Activated T-cell treated with anti-CD3 and anti-CD28 coated beads, Interleukin-2, amount 50 U/mL, for 4 hours (primary cell): Measurements from ENCODE around the gene CLEC16A. TPM values are rescaled to one million over a fixed set of nuclear protein-coding genes. Genes with fewer than 3 reads are reported as not detected.

Experiments
- ATAC-seq, 2 donors: fragments of 200-7000 bp; cut with Tn5 transposase; one replicate each; pipeline ENCODE4 v1.10.0; 2021
- DNase-seq: peaks from one replicate; pipeline ENCODE4 v3.0.0-alpha.2; 2020
- H3K27me3 Mint-ChIP-seq: one replicate; pipeline ENCODE4 v1.8.0; 2021; ENCODE audit warnings: low read depth, mixed read lengths
- H3K36me3 Mint-ChIP-seq: one replicate; pipeline ENCODE4 v1.8.0; 2022; ENCODE audit warnings: mixed read lengths; ENCODE audit not compliant: insufficient read depth
- H3K4me1 Mint-ChIP-seq: one replicate; pipeline ENCODE4 v1.8.0; 2021; ENCODE audit warnings: low read depth, mixed read lengths
- H3K4me3 Mint-ChIP-seq: one replicate; pipeline ENCODE4 v1.8.0; 2021; ENCODE audit warnings: mild to moderate bottlenecking, moderate library complexity, mixed read lengths
- H3K9me3 Mint-ChIP-seq: one replicate; pipeline ENCODE4 v1.8.0; 2021; ENCODE audit warnings: mixed read lengths
- total RNA-seq, 3 donors: library from RNA; stranded (reverse); gene quantifications; one replicate each; pipeline ENCODE4 v1.2.1, GENCODE V29; 2021

The CLEC16A gene
- total RNA-seq, 3 donors from 2014 or later = 25.2 to 26.4 (median 26.3) TPM

GRCh38 chr16:11010575-11011221 is 66.3 kb downstream of the CLEC16A start:
- Mint-ChIP-seq H3K4me1 (no peaks in the 10 kb centered on the region), H3K27me3 (no peaks in the 10 kb centered on the region), H3K36me3 (peaks cover 38% of the 10 kb centered on the region), H3K9me3 (no peaks in the 10 kb centered on the region), H3K4me3 (no peak overlapping the region)
- ATAC-seq = no peak
- no peak for DNase-seq

- Mint-ChIP-seq H3K9me3 (no peaks in the 10 kb centered on the region), H3K4me1 (no peaks in the 10 kb centered on the region), H3K4me3 (no peak overlapping the region), H3K27me3 (no peaks in the 10 kb centered on the region), H3K36me3 (peaks cover 38% of the 10 kb centered on the region)
- DNase-seq = no peak
- no peak for ATAC-seq
Measured at GRCh38 chr16:11011326-11011725, 67.0 kb downstream of the CLEC16A start.

GRCh38 chr16:11012841-11013240 is 68.5 kb downstream of the CLEC16A start:
- Mint-ChIP-seq H3K4me1 (peaks cover 5% of the 10 kb centered on the region), H3K36me3 (peaks cover 34% of the 10 kb centered on the region), H3K4me3 (no peak overlapping the region), H3K27me3 (no peaks in the 10 kb centered on the region), H3K9me3 (no peaks in the 10 kb centered on the region)
- DNase-seq = no peak
- ATAC-seq = no peak

- DNase-seq (no peak), ATAC-seq (no peak)
- Mint-ChIP-seq H3K36me3 (peaks cover 31% of the 10 kb centered on the region), H3K9me3 (no peaks in the 10 kb centered on the region), H3K27me3 (no peaks in the 10 kb centered on the region), H3K4me1 (peaks cover 5% of the 10 kb centered on the region), H3K4me3 (no peak overlapping the region)
Measured at GRCh38 chr16:11014136-11014535, 69.8 kb downstream of the CLEC16A start.

GRCh38 chr16:11015076-11015475 is 70.7 kb downstream of the CLEC16A start:
- H3K4me3 Mint-ChIP-seq = no peak overlapping the region
- H3K27me3 Mint-ChIP-seq = no peaks in the 10 kb centered on the region
- H3K4me1 Mint-ChIP-seq = peaks cover 5% of the 10 kb centered on the region
- no peak for DNase-seq
- ATAC-seq = no peak
- peaks cover 25% of the 10 kb centered on the region for H3K36me3 Mint-ChIP-seq
- H3K9me3 Mint-ChIP-seq = no peaks in the 10 kb centered on the region

GRCh38 chr16:11015607-11016006 is 71.2 kb downstream of the CLEC16A start:
- peaks cover 5% of the 10 kb centered on the region for H3K4me1 Mint-ChIP-seq
- H3K9me3 Mint-ChIP-seq = no peaks in the 10 kb centered on the region
- ATAC-seq = no peak
- H3K27me3 Mint-ChIP-seq = no peaks in the 10 kb centered on the region
- H3K4me3 Mint-ChIP-seq = no peak overlapping the region
- DNase-seq = no peak
- H3K36me3 Mint-ChIP-seq = peaks cover 24% of the 10 kb centered on the region

GRCh38 chr16:11016524-11016988 is 72.2 kb downstream of the CLEC16A start:
- H3K4me3 Mint-ChIP-seq = no peak overlapping the region
- H3K4me1 Mint-ChIP-seq = peaks cover 5% of the 10 kb centered on the region
- no peak for ATAC-seq
- H3K36me3 Mint-ChIP-seq = peaks cover 22% of the 10 kb centered on the region
- no peaks in the 10 kb centered on the region for H3K27me3 Mint-ChIP-seq
- H3K9me3 Mint-ChIP-seq = no peaks in the 10 kb centered on the region
- no peak for DNase-seq

- Mint-ChIP-seq H3K4me3 (no peak overlapping the region), H3K36me3 (peaks cover 25% of the 10 kb centered on the region), H3K27me3 (no peaks in the 10 kb centered on the region), H3K4me1 (peaks cover 5% of the 10 kb centered on the region), H3K9me3 (no peaks in the 10 kb centered on the region)
- ATAC-seq (peak; percentile 80 to 84), DNase-seq (peak; percentile 37)
Measured at GRCh38 chr16:11016993-11017392, 72.6 kb downstream of the CLEC16A start.

GRCh38 chr16:11017499-11017898 is 73.1 kb downstream of the CLEC16A start:
- ATAC-seq = no peak
- Mint-ChIP-seq H3K9me3 (no peaks in the 10 kb centered on the region), H3K4me1 (peaks cover 5% of the 10 kb centered on the region), H3K36me3 (peaks cover 25% of the 10 kb centered on the region), H3K27me3 (no peaks in the 10 kb centered on the region), H3K4me3 (no peak overlapping the region)
- no peak for DNase-seq

GRCh38 chr16:11020388-11020787 is 76.0 kb downstream of the CLEC16A start:
- peaks cover 11% of the 10 kb centered on the region for H3K9me3 Mint-ChIP-seq
- ATAC-seq (no peak), DNase-seq (no peak)
- H3K4me1 Mint-ChIP-seq = peaks cover 5% of the 10 kb centered on the region
- H3K27me3 Mint-ChIP-seq = no peaks in the 10 kb centered on the region
- H3K36me3 Mint-ChIP-seq = peaks cover 39% of the 10 kb centered on the region
- no peak overlapping the region for H3K4me3 Mint-ChIP-seq

- Mint-ChIP-seq H3K36me3 (peaks cover 45% of the 10 kb centered on the region), H3K4me3 (no peak overlapping the region), H3K27me3 (no peaks in the 10 kb centered on the region), H3K4me1 (peaks cover 5% of the 10 kb centered on the region), H3K9me3 (peaks cover 16% of the 10 kb centered on the region)
- DNase-seq (no peak), ATAC-seq (no peak)
Measured at GRCh38 chr16:11020792-11021551, 76.6 kb downstream of the CLEC16A start.

GRCh38 chr16:11022002-11022401 is 77.6 kb downstream of the CLEC16A start:
- Mint-ChIP-seq H3K9me3 (peaks cover 26% of the 10 kb centered on the region), H3K4me3 (no peak overlapping the region), H3K36me3 (peaks cover 55% of the 10 kb centered on the region), H3K27me3 (no peaks in the 10 kb centered on the region), H3K4me1 (peaks cover 2% of the 10 kb centered on the region)
- DNase-seq (no peak), ATAC-seq (no peak)

- H3K27me3 Mint-ChIP-seq = no peaks in the 10 kb centered on the region
- no peaks in the 10 kb centered on the region for H3K4me1 Mint-ChIP-seq
- ATAC-seq = no peak
Measured at GRCh38 chr16:11023262-11024039, 79.1 kb downstream of the CLEC16A start.

GRCh38 chr16:11024333-11025053 is 80.1 kb downstream of the CLEC16A start:
- no peaks in the 10 kb centered on the region for H3K27me3 Mint-ChIP-seq
- H3K9me3 Mint-ChIP-seq = peaks cover 31% of the 10 kb centered on the region
- peaks cover 1% of the 10 kb centered on the region for H3K4me1 Mint-ChIP-seq
- peak; percentile 32 to 40 for ATAC-seq
- no peak overlapping the region for H3K4me3 Mint-ChIP-seq
- H3K36me3 Mint-ChIP-seq = peaks cover 75% of the 10 kb centered on the region
- DNase-seq = no peak

More at GRCh38 chr16:11023262-11024039, 79.1 kb downstream of the CLEC16A start:
- peaks cover 27% of the 10 kb centered on the region for H3K9me3 Mint-ChIP-seq
- no peak for DNase-seq
- H3K36me3 Mint-ChIP-seq = peaks cover 65% of the 10 kb centered on the region
- no peak overlapping the region for H3K4me3 Mint-ChIP-seq
